ENCODE results near the gene SRMS. TPM values are rescaled to one million over a fixed set of nuclear protein-coding genes. Genes with fewer than 3 reads are reported as not detected.
"Not testable (repeated sequence)": the region's sequence is repeated elsewhere in the genome, so short reads cannot be mapped to it uniquely, and the experiment has no call there.

Gene SRMS
- total RNA-seq, 1 donor from 2014 or later: not detected

DNA sequence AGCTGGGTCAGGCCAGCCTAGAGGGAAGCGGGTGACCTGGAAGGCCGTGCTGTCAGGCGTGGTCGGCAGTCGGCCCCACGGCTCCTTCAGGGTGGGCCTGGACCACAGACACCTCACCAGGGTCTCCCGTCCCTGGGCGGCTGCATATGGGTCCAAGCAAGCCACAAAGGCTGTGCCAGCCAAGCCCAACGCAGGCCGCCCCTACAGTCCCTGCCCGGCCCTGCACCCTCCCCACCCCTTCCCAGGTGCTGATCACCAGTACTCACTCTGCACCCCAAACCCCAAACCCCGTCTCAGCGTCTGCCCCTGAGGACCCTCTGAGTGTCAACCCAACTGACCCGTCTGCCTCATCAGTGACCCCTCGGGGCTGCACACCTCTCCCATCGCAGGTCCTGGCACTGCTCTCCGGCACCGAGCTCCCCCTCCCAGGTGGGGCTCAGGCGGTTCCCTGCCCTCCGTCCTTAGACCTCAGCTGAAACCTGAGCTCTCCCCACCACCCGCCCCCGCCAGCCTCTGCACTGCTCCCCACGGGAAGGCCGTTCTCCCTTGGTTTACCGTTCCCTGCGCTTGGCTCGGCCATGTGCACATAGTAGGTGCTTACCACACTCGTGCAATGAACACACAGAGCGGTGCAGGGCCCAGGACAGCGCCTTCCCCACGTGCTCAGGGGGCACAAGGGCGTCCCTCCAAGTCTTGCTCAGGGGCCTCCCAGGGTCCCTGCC lies 28.4 kb downstream of the SRMS start:
- TF ChIP-seq, protein P1, sequence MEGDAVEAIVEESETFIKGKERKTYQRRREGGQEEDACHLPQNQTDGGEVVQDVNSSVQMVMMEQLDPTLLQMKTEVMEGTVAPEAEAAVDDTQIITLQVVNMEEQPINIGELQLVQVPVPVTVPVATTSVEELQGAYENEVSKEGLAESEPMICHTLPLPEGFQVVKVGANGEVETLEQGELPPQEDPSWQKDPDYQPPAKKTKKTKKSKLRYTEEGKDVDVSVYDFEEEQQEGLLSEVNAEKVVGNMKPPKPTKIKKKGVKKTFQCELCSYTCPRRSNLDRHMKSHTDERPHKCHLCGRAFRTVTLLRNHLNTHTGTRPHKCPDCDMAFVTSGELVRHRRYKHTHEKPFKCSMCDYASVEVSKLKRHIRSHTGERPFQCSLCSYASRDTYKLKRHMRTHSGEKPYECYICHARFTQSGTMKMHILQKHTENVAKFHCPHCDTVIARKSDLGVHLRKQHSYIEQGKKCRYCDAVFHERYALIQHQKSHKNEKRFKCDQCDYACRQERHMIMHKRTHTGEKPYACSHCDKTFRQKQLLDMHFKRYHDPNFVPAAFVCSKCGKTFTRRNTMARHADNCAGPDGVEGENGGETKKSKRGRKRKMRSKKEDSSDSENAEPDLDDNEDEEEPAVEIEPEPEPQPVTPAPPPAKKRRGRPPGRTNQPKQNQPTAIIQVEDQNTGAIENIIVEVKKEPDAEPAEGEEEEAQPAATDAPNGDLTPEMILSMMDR (conservative IDR thresholded peaks at IDR 0.05): peak; percentile 1
- H3K27ac Mint-ChIP-seq: peak overlapping the region; percentile 39

DNA sequence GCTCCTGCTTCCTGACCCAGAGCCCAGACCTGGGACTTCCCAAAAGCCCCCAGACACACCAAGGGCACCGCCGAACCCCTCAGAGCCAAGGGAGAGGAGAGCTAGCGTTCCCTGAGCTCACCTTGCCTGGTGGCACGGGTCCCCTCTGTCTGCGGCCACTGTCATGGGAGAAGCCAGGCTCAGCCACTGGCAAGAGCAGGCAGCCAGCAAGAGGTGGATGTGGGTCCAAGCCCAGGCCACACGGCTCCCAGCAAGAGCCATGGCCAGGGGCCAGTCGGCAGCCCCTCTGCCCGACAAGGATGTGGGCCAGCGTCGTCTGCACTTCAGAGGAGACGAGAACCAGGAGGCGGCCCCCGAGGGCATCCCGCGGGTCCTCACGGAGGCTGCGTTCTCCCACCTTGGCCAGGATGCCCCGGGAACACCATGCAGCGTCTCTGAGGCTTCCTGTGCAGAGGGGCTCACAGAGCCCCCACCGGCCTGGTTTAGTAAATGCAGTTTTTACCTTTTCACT lies 29.1 kb downstream of the SRMS start:
- no peaks in the 10 kb centered on the region for H3K4me1 Mint-ChIP-seq (ENCODE audit: unreplicated experiment)
- no peak for DNase-seq (ENCODE audit: extremely low spot score, unreplicated experiment)
- peak overlapping the region; percentile 39 for H3K27ac Mint-ChIP-seq
- peaks cover 24% of the 10 kb centered on the region for H3K27me3 Mint-ChIP-seq
- H3K9me3 Mint-ChIP-seq: peaks cover 1% of the 10 kb centered on the region
- TF ChIP-seq, protein P1 (conservative IDR thresholded peaks at IDR 0.05): peak; percentile 38
- peaks cover 4% of the 10 kb centered on the region for H3K36me3 Mint-ChIP-seq
- peak overlapping the region; percentile 77 for H3K4me3 Mint-ChIP-seq

More for the DNA sequence above, 28.4 kb downstream of the SRMS start:
- peak; percentile 68 for DNase-seq (ENCODE audit: extremely low spot score, unreplicated experiment)
- Mint-ChIP-seq H3K9me3 (no peaks in the 10 kb centered on the region), H3K4me3 (peak overlapping the region; percentile 77), H3K4me1 (ENCODE audit: unreplicated experiment) (peaks cover 3% of the 10 kb centered on the region), H3K27me3 (peaks cover 20% of the 10 kb centered on the region), H3K36me3 (peaks cover 10% of the 10 kb centered on the region)

DNA sequence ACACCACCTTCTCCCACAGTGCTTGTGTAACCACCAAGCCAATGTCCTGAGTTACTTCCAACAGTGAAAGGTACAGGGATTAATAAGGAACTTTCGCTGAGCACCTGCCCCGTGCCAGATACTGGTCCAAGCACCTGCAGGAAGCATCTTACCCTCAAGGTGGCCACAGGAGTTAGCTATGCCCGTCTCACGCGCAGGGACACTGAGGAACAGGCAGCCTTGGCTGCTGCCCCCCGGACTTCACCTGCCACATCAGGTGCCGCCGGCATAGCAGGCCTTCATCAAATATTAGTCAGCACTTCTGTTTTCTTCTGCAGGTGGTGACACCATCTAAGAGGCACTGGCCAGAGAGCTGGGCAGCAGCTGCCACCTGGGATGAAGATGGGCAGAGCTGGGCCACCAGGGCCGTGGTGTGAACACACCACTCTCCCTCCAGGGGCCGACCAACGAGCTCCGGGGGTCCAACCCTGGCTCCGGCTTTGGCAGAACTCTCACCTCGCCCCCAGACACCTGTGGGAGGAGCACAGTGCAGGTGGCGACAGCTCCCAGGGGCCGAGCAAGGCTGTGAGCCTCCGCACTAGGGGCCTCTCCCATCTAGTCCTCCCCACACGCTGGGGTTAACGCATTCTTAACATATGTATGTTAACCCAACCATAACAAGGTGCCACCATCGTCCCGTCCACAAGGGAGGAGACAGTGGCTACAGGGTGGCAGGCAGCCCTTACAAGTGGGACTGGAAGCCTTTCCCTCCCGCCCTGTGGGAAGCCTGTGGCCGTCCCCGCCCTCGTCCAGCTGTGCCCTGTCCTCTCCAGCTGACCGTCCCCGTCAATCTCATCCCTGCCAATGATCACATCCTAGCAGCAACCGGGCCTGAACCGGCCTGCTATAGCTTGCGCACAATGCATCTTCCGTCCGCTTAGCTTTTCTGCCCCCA lies 29.9 kb downstream of the SRMS start:
- peak overlapping the region; percentile 39 for H3K27ac Mint-ChIP-seq
- peaks cover 5% of the 10 kb centered on the region for H3K9me3 Mint-ChIP-seq
- TF ChIP-seq, protein P1 (conservative IDR thresholded peaks at IDR 0.05): no peak
- H3K36me3 Mint-ChIP-seq: peaks cover 2% of the 10 kb centered on the region
- no peaks in the 10 kb centered on the region for H3K4me1 Mint-ChIP-seq (ENCODE audit: unreplicated experiment)
- peak overlapping the region; percentile 73 for H3K4me3 Mint-ChIP-seq
- peaks cover 32% of the 10 kb centered on the region for H3K27me3 Mint-ChIP-seq
- peak; percentile 70 for DNase-seq (ENCODE audit: extremely low spot score, unreplicated experiment)

DNA sequence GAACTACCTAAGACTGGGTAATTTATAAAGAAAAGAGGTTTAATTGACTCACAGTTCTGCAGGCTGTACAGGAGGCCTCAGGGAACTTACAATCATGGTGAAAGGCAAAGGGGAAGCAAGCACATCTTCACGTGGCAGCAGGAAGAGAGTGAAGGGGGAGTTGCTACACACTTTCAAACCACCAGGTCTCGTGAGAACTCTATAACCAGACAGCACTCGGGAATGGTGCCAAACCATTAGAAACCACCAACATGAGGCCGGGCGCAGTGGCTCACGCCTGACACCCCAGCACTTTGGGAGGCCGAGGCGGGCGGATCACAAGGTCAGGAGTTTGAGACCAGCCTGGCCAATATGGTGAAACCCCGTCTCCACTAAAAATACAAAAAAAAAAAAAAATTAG lies 33.0 kb downstream of the SRMS start:
- H3K27me3 Mint-ChIP-seq: peaks cover 53% of the 10 kb centered on the region
- not testable (repeated sequence) for DNase-seq (ENCODE audit: extremely low spot score, unreplicated experiment); H3K9me3 Mint-ChIP-seq; H3K36me3 Mint-ChIP-seq; H3K4me3 Mint-ChIP-seq; H3K27ac Mint-ChIP-seq; H3K4me1 Mint-ChIP-seq (ENCODE audit: unreplicated experiment)

DNA sequence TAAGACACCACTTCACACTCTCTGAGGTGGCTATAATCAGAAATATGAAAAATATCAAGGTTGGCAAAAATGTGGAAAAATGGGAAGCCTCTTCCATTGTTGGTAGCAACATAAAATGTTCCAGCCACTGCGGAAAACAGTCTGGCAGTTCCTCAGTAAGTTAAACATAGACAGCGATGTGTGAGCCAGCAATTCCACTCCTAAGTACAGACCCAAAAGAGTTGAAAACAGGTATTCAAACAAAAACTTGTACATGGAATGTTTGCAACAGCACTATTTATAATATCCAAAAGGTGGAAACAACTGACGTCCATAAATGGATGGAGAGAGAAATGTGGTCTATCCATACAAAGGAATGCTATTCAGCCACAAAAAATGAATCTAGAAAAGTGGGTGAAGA lies 34.3 kb downstream of the SRMS start:
- peaks cover 55% of the 10 kb centered on the region for H3K27me3 Mint-ChIP-seq
- H3K27ac Mint-ChIP-seq: no peak overlapping the region
- TF ChIP-seq, protein P1 (conservative IDR thresholded peaks at IDR 0.05): no peak
- H3K9me3 Mint-ChIP-seq: peaks cover 5% of the 10 kb centered on the region
- no peaks in the 10 kb centered on the region for H3K36me3 Mint-ChIP-seq
- no peaks in the 10 kb centered on the region for H3K4me1 Mint-ChIP-seq (ENCODE audit: unreplicated experiment)
- H3K4me3 Mint-ChIP-seq: no peak overlapping the region
- DNase-seq (ENCODE audit: extremely low spot score, unreplicated experiment): no peak

Data from type B pancreatic cell (in vitro differentiated cells).